ENCODE measurements around the gene TRPV2.
"Not testable (repeated sequence)": the region's sequence is repeated elsewhere in the genome, so short reads cannot be mapped to it uniquely, and the experiment has no call there.

TRPV2 gene

DNA sequence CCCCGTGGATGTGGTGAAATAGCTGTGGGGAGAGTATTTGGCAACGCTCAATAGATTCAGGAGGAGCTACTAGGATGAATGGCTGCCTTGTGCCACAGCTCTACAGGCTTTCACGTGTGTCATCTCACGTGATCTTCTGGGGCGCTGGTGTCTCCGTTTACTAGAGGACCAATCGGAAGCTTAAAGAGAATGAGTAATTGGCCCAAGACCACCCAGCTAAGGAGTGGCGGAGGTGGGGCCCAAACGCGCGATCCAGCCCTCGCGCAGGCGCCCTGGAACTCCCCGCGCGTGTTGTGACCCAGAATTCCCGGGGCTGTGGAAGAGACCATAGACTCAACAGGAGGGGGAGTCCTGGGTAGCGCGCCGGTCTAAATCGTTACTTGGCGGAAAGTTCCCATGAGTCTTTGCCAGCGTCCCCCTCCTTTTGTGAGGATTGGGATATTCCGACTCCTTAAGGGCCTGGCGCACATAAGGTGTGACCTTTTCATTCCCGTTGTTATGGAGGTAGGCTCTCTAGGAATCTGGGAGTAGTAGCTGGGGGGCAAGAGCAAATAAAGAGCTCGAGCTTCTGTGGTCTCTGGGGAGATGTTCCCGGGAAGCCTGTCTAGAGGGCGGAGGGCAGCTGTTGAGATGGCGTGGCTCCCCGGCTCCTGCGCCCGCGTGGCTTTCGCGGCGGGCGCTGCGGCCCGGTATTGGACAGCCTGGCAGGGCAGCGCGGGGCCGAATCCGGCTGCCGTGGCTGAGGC lies 23.4 kb downstream of the TRPV2 start:
- DNase-seq, result peak; percentile 93

- no peak for DNase-seq
These were observed 24.0 kb downstream of the TRPV2 start for GRCh38 chr17:16439303-16439791.

DNA sequence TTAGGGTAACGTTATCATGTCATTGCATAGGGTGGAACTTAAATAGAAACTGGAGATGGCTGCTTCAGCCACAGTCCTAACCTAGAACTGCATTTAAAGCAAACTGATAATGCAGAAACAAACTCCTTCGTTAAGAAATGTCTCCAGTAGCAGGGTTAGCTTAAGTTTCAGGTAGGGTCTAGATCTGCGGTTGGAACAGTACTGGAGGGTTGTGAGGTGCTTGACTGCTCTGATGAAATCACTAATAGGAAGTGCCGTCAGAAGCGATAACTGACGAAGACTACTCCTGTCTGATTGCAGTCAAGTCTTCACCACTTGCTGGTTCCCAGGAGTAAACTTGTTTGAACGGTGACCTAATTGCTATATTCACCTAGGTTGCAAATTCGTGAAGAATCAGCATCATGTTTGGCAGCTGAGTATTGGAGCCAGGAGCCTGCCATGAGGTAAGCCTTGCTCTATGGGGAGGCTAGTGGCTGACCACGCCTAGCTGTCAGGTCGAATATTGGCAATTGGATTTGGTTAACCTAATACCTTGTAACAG lies 24.5 kb downstream of the TRPV2 start:
- DNase-seq, result no peak

DNA sequence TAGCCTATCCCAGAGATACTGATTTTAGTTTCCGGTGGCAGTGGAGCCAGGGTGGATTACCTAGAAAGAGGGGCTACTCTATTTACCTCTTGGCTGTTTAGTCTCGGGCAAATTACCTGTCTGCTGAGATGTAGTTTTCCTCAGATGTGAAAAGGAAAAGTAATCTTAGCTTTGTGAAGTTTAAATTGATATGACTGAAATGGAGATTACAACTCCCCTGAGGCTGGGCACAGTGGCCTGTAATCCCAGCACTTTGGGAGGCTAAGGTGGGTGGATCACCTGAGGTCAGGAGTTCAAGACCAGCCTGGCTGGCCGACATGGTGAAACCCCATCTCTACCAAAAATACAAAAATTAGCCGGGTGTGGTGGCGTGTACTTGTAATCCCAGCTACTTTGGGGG lies 25.0 kb downstream of the TRPV2 start:
- not testable (repeated sequence) for DNase-seq

GRCh38 chr17:16440901-16441629 lies 25.7 kb downstream of the TRPV2 start:
- no peak for DNase-seq

DNA sequence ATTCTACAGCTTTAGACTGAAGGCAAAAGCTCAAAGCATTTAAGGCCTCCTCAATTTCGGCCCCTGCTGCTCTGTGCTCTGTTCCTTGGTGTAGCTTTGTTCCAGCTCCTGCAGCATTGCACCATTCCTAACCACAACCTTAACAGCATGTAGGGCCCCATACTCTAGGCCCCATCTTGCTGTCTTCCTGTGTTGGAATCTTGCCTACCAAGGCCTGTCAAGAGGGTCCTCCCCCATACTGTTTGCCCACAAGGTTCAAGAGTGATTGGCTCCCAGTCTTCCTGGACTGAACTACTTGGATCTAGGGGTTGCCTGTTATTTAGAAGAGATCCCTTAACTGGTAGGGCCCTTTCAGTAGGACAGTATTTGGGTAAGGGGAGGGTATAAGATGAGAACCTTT lies 26.8 kb downstream of the TRPV2 start:
- no peak for DNase-seq

- DNase-seq, result no peak
These were observed 27.5 kb downstream of the TRPV2 start for GRCh38 chr17:16442594-16443510.

GRCh38 chr17:16443511-16444257 lies 28.3 kb downstream of the TRPV2 start:
- no peak for DNase-seq

DNA sequence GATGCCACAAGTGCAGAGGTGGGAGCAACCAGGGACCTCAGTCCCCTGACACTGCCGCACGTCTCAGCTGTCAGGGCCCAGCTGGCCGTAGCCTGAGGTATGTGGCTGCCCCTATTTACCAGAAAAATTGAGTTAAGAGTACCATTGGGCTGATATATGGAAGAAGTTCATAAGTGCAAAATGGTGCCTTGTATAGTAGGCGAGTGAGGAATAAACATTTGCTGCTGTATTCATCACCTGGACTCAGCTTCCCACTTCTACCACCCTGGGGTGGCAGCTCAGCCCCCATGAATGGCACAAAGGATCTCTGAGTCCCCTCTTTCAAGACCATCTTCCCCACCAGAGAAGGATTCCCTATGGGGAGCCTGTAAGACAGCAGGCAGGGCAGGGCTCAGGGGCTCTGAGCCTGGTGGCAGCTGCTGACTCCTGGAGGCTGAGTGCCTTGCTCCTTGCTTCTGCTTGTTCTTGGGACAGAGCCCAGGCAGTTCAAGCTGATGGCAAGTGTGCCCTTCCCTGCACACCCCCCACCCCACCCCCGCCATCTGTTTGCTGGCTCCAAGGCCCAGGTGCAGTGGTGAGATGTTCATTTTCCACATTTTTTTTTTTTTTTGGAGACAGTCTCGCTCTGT lies 29.0 kb downstream of the TRPV2 start:
- no peak for DNase-seq

DNA sequence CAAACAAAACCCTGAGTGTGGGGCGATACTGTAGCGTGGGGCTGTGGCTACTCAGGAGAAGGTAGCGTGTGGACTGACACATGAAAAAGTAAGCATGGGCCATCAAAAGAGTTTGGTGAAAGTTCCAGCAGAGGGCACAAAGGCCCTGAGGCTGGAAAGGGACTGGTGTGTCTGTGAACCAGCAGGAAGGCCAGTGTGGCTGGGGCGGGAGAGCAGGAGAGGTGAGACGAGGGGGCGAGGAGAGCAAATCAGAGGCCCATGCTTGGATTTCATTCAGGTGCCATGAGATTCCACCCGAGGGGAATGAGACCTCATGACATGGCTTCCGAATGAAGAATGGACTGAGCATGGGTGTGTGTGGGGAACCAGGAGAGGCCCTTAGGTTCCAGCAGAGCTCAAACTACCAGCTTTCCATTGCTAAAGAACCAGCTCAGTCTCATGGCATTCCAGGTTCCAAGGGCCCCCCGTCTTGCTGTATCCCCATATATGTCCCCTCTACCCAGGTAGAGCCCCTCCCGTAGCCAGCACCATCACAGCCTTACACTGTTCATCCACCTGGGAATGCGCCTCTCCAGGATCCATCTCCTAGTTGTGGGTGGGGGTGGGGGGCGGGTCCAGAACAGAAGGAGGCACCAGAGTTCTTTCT lies 31.1 kb downstream of the TRPV2 start:
- no peak for DNase-seq

DNA sequence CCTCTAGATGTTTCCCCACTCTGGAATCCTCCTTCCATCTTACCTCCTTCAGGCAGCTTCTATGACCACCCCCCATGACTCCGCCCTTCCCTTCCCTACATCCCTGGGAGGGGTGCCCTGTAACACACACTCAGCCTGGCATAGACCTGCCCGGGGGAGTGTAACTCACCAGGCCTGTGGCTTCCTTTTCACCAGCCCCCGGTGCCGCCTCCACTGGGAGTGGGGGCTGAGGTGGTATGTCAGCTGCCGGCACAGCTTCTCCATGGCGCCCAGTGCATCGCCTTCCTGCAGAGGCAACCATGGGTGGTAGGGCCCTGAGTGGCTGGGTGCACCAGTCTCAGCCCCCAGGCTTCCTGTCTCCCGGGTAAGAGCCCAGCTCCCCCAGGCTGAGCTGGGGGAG lies 32.3 kb downstream of the TRPV2 start:
- no peak for DNase-seq

DNA sequence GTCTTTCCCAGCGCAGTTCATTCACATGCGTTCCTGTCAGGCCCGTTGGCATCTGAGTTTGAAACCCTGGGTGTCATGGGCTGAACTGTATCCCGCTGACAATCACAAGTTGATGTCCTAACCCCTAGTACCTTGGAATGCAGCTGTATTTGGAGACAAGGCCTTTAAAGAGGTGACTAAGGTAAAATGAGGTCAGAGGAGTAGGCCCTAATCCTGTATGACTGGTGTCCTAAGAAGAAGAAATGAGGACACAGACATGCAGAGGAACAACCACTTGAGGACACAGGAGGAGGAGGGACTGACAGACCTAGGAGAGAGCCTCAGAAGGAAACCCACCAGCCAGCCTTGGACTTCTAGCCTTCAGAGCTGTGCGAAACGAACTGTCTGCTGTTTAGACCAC lies 33.1 kb downstream of the TRPV2 start:
- DNase-seq, result no peak

DNA sequence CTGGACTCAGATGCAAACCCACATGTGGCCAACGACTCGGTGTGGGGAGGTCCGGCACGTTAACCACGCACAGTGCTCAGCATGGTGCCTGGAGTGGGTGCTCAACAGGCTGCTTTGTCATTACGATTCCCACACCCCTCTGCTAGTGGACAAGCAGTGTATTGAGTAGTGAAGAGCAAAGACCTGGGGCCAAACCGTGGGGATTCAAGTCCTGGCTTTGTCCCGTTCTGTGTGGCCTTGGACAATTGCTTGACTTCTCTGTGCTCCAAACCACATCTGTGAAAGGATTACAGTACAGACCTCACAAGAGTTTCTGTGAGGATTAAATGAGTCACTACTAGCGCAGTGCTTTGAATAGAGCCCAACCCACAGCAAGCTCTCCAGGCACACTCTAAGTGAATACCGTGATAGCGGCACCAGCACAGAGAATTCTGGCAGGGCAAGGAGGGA lies 33.8 kb downstream of the TRPV2 start:
- DNase-seq, result no peak

GRCh38 chr17:16450028-16450427 lies 34.7 kb downstream of the TRPV2 start:
- no peak for DNase-seq

DNA sequence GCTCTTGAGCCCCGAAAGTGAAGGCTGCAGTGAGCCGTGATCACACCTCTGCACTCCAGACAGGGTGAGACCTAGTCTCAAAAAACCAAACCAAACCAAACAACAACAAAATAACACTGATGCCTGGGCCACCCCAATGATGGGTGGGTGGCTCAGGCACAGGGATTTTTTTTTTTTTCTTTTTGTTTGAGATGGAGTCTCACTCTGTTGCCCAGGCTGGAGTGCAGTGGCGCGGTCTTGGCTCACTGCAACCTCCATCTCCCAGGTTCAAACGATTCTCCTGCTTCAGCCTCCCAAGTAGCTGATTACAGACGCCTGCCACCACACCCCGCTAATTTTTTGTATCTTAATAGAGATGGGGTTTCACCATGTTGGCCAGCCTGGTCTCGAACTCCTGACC lies 36.9 kb downstream of the TRPV2 start:
- DNase-seq, result not testable (repeated sequence)

DNA sequence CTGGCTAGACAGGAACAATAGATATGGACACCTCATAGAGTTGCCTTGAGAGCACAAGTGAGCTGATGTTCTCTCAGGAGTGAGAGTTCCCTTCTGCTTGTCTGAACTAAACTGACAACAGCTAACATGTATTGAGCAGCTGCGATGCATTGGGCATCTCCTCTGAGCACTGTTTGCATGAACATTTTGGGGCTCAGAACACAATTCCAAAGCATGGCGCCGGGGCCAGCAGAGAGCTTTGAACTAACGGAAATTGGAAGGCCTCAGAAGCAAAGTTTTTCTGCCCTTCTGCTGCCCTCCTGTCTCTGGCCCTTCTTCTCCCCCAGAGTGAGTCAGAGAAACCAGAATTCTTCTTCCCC lies 38.1 kb downstream of the TRPV2 start:
- no peak for DNase-seq

DNA sequence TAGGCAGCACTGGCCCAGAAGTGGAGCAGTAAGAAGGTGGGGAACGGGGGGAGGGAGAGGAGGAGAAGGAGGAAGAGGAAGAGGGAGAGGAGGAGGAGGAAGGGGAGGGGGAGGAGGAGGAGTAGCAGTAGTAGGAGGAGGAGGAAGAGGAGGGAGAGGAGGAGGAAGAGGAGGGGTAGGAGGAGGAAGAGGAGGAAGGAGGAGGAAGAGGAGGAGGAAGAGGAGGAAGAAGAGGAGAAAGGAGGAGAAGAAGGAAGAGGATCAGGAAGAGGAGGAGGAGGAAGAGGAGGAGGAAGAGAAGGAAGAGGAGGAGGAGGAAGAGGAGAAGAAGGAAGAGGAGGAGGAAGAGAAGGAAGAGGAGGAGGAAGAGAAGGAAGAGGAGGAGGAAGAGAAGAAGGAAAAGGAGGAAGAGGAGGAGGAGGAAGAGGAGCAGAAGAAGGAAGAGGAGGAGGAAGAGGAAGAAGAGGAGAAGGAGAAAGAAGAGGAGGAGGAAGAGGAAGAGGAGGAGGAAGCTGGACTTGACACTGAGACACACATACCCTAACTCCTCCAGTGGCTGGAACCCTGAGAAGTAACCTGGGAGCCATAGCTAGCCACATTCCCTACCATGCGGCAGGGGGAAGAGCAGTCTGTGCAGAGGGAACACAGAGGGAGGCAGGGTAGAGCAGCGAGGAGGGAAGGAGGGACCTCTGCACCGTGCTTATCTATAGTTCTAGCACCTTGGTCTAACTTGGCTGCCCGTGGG lies 40.8 kb downstream of the TRPV2 start:
- no peak for DNase-seq

GRCh38 chr17:16456742-16457316 lies 41.5 kb downstream of the TRPV2 start:
- no peak for DNase-seq

DNA sequence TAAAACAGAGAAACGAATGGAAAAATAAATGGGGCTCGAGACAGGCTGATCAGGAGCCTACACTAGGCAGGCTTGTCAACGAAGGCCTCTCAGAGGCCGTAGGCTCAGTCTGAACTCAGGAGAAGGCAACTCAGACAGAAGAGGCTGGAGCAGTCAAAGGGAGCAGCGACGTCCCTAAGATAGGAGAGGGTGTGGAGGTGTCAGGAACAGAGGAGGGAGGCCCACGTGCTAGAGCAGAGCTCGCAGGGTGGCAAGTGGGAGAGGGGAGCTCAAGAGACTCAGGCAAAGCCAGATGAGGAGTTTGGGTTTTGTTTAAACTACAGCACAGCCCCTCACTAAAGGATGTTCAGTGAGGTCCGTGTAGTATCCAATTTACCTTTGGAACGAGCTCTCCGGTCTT lies 43.9 kb downstream of the TRPV2 start:
- DNase-seq, result no peak
